HG03060 (cell line): ENCODE measurements around the gene MAP3K13.
A peak's percentile ranks its signal among the peaks of the same experiment; 100 is the strongest.
"Not testable (repeated sequence)": the region's sequence is repeated elsewhere in the genome, so short reads cannot be mapped to it uniquely, and the experiment has no call there.

ENCODE experiments used
- ATAC-seq: cut with Tn5 transposase; IDR thresholded peaks from one replicate; pipeline ENCODE4 v1.9.1; 2021; ENCODE audit warnings: low read depth, moderate number of reproducible peaks; ENCODE audit not compliant: unreplicated experiment

The MAP3K13 gene

DNA sequence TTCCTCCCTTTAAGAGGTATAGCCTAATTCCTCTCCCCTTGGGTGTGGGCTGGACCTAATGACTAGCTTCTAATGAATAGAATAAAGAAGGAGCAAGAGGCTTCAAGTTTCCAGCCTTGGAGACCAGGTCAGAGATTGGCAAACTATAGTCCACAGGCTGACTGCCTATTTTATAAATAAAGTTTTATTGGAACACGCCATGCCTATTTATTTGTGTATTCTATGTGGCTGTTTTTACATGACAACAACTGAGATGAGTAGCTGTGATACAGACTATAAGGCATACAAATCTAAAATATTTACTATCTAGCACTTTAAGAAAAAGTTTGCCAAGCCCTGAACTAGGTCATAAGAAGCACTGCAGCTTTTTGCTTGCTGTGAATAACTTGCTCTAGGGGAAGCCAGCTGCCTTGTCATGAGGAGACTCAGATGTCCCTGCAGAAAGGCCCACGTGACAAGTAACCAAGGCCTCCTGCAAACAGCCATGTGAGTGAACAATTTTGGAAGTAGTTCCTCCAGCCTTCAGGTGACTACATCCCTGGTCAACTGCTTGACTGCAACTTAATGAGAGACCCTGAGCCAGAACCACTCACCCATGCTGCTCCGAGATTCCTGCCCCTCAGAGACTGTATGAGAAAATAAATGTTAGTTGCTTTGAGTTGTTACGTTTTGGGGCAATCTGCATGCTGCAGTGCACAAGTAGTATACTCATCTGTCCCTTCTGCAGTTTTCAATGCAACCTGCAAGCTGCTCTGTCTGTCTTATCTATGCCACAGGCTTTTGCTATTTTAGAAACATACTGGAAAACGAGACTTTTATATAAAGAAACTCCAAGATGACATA lies 21.1 kb upstream of the MAP3K13 start:
- no peak for ATAC-seq

DNA sequence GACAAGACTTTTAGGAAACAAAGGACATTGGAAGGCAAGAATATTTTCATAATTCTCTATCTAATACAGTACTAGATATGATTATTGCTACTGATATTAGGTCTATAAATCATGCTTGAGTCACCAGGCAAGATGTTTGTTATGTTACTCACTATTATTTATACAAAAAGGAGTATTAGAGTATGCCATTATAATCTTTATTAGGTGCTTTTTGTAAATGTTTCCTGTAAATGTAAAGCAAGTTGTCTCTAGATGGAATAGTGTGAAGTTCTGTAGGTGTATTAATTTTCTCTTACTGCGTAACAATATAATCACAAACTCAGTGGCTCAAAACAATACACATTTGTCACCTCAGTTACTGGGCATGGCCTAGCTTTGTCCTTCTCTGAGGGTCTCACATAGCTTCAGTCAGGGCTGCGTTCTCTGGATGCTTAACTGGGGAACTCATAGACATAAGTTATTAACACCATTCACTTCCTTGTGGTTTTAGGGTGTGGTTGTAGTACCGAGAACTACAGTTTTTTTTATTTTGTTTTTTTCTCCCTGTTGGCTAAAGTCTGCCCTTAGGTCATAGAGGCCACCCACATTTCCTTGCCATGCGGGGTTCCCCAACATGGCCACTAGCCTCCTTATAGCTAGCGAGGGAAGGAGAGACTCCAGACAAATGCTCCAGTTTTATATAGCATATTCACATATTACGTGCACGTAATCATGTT lies 20.3 kb upstream of the MAP3K13 start:
- ATAC-seq, result no peak

DNA sequence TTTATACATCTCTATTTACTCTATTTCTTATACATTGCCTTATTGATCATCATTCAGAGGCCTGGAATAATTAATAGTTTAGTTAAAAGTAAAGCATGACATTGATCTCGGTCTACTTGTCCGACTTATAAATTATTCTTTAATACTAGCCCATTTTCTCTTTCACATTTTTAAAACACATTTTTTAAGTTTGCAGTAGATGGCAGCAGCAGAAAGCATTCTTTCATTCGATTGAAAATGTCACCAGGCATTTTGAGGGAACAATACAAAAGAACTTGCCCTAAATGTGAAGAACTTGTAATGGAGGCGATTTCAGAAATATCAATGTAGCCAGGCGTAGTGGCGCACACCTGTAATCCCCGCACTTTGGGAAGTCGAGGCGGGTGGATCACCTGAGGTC lies 15.5 kb upstream of the MAP3K13 start:
- ATAC-seq, result no peak

DNA sequence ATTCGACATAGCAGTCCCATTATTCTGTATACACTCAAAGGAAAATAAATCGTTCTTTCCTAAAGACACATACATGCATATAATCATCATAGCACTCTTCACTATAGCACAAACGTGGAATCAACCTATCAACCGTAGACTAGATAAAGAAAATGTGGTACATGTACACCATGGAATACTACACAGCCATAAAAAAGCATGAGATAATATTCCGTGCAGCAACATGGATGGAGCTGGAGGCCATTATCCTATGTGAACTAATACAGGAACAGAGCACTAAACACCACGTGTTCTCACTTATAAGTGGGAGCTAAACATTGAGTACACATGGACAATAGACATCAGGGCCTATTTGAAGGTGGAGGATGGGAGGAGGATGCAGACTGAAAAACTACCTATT lies 12.1 kb upstream of the MAP3K13 start:
- ATAC-seq, result no peak

DNA sequence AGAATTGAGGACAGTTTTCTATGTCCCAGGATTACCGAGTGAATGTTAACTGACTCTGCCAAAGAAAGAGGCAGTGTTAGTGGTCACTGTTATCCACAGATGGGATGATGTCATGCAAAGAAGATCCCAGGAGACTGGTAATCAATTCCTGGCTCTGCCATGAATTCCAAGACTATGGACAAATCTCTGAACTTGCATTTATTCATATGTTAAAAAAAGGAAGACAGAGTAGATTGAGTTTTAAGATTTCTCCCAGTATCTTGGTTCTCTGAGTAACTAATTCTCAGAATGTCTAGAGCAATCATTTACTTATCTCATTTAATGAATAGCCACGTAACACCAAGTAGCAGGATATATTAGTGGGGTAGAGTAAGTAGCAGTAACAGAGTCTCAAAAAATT lies 11.5 kb upstream of the MAP3K13 start:
- no peak for ATAC-seq

DNA sequence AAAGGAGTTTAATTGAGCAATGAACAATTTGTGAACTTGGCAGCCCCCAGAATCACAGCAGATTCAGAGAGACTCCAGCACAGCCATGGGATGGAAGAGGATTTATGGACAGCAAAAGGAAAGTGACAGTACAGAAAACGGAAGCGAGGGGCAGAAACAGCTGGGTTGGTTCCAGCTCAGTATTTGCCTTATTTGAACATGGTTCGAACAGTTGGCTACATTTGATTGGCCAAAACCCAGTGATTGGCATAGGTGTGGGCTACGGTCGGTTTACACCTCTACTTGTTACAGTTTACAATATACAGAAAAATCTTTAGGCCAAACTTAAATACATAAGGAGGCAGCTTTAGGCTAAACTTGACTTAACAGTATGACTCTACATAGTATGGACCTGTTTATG lies 9.7 kb upstream of the MAP3K13 start:
- ATAC-seq, result no peak

DNA sequence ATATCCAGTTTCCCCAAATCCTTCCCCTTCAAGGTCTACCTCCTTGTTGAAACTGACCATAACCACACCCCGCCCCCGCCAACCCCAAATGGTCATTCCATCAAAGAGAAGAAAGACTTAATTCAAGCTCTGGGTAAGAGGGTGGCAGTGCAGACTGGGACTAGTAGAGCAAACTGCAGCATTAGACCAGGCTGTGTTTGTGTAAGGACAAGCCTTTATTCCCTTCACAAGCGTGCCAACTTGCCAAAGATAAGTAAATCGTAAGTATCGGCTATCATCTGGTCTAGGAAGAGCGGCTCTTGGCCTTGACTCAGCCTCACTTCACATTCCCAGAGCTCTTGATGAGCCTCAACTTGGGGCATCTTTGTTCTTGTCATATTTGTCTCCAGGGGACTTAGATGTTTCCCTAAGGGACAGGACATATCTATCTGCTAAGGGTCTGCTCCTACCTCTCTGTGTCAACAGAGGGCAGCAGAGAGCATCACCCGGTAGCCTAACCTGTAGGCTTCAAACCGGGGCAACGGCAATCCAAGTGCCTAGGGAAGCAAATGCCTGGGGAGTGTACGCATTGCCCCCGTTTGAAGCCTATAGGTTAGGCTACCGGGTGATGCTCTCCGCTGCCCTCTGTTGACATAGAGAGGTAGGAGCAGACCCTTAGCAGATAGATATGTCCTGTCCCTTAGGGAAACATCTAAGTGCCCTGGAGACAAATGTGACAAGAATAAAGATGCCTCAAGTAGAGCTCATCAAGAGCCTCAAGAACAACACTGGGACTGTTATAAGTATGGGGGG lies 8.9 kb upstream of the MAP3K13 start:
- ATAC-seq, result peak; percentile 97

DNA sequence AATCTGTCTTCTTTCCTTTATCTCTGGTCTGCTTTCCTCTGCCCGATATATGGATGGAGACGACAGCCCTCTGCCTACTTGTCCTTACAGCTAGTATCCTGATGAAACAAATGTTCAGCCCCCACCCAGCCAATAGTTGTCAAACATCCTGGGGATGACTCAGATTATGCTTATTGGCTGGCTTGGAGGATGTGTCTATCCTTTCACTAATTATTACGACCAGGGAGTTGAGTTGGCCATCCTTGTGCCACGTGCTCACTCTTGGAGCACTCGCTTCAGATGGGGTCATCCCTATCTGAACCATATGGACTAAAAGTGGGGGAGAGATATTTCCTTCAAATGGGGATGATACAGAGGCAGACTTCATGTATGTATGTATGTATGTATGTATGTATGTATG lies 6.4 kb upstream of the MAP3K13 start:
- ATAC-seq, result no peak

DNA sequence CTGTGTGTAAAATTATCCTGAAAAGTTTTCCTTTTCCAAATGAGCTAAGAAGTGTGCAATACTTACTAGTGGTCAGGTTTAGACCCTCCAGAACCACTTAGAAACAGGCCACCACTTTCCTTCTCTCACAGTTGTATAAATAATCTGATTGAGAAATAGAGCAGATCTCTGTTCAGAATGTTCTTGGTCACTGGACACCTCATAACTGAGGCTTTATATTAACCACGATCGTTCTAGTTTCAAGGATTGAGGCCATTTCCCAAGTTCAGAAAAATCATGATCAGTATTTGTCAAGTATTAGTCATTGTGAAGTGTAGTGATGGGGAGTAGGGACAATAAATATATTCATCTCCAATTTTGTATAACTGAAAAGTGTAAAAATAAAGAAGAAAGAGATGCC lies 1.0 kb upstream of the MAP3K13 start:
- ATAC-seq, result no peak

DNA sequence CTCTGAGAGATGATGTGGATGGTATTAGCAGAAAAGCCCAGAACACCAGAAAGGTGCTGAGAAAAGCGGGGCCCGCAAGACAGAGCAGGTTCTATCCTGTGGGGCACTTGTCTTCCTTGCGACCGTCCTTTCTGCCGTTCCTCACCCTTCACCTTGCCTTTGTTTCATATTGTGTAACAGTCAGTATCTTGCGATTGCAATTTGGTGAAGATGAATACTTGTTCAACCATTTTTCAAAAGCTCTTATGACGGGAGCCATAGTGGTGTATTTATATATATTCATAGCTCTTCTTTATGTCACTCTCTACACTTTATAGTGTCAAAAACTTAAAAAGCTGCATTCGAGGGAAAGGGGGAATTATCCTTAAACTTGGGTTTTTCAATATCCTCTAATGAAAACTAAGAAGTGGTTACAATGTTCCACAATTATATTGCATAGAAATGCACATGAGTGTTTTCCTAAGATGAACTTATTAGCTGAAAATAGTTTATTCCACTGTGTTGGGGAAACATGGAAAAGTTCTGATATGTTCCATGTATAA lies 797 bp downstream of the MAP3K13 start:
- ATAC-seq, result no peak

DNA sequence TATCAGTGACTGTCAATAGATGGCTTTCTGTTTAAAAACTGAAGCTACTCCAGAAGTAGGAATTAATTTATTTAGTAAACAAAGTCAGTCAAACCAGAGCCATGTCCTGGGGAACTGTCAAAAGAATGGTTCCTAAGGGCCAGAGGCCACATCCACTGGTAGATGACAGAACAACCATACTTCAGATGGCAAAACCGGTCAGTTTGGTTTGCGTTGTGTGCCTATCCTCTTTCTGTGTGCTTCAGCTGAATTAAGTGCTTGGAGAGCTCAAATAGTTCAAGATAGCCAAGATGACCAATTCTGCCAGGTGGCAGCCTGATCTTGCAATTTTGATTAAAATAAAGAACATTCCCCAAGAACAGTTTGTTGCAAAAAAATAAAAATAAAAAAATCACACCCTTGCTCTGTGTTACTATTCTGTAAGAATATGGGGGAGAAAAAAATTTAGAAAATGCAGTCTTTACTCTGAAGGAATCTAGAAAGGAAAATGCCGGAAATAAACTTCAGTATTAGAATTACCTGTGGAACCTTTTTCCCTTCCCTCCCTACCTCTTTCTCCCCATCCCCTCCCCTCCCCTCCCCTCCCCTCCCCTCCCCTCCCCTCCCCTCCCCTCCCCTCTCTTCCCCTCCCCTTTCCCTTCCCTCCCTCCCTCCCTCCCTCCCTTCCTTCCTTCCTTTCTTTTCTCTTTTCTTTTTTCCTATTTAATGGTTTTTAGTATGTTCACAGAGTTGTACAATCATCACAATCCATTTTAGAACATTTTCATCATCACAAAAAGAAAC lies 2.5 kb downstream of the MAP3K13 start:
- ATAC-seq, result no peak

DNA sequence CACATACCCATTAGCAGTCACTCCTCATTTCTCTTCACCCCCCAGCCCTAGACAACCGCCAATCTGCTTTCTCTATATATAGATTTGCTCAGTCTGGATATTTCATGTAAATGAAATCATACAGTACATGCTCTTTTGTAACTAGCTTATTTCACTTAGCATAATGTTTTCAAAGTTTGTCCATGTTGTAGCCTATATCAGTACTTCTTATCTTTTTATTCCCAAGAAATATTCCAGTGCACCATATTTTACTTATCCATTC lies 3.1 kb downstream of the MAP3K13 start:
- no peak for ATAC-seq

DNA sequence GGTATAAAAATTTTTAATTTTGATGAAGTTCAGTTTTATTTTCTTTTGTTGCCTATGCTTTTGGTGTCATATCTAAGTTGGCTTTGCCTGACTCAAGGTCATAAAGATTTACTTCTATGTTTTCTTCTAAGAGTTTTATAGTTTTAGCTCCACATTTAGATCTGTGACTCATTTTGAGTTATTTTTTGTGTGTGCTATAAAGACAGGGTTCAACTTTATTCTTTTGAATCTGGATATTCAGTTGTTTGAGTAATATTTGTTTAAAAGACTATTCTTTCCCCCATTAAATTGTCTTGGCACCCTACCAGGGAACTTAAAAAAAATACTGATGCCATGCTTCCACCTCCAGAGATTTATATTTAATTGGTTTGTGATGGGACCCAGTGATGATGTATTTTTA lies 4.0 kb downstream of the MAP3K13 start:
- ATAC-seq, result no peak

DNA sequence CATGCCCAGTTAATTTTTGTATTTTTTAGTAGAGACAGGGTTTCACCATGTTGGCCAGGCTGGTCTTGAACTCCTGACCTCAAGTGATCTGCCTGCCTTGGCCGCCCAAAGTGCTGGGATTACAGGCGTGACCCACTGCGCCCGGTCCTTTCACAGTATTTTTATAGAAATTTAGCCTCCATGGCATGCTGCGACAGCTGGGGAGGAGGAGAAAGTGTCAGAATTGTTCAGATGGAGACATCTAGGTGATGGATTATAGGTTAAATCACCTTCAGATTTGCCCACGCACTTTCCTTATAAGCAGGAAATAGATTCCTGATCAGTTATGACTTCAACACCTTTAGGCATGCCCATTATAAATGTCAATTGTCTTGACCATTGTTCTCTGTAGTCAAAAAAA lies 7.4 kb downstream of the MAP3K13 start:
- not testable (repeated sequence) for ATAC-seq

DNA sequence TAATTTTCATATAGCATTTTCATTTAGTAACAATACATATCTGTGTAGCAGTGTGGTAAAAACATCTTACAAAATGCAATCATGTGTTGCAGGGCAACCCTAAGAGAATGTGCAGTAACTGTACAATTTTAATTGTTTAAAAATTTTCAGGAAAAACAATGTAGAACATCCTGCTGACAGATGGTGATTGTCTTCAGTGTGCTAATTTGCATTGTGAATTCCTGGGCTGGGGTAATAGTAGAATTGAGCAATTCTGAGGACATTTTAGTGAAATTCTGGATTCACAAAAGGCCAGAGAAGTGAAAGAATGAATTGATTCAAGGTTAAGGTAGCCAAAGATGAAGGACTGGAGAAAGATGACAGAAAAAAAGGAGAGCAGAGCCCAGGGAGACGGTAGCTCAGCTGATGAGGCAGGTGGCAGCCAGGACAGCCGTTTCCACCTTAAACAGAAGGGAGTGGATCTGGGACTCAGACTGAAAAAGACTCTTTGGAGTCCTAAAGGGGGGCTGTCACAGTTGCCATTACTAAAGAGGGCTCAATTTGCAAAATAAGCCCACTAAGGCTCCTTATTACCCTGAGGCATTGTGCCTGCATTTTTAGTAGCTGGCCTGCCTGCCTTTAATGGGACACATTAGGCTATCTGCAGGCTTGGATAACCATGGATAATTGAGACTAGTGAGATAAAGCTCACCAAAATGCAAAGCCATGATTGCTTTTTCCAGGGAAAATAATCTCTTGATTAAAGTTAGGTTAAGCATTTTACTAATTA lies 8.6 kb downstream of the MAP3K13 start:
- ATAC-seq, result no peak

DNA sequence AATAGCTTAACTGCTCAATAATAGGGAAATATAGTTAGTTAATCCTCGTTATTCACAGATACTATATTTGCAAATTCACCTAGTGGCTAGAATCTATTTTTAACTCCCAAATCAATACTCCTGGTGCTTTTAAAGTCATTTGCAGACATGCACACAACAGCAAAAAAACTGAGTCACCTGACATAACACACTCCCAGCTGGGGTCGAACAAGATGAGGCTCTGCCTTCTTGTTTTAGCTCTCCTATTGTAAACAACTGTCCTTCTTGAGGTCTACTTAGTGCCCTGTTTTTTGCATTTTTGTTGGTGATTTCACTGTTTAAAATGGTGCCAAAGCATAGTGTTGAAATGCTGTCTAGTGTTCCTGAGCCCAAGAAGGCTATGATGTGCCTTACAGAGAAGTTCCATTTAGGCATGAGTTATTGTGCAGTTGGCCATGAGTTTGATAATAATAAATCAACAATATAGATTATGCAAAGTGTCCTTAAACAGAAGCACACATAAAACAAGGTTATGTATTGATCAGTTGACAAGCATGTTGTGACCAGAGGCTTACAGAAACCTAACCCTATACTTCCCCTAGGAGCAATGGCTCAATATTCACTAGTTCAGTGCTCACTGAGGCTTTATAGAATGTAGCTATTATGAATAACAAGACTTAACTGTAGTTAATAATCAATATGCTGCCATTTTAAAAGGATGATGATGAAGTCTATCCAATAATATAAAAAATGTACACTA lies 18.6 kb downstream of the MAP3K13 start:
- ATAC-seq, result no peak

DNA sequence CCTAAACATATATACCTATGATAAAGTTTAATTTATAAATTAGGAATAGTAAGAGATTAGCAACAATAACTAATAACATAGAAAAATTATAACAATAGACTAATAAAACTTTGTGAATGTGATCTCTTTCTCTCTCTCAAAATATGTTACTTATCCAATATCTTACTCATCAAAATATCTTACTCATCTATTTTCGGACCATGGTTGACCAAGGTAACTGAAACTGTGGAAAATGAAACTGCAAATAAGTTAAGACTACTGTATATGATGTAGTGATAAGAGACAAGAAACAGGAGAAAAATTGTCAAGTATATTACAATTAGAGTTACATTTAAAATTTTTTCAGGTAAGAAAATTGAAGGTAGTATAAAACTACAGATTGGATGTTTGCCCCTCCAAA lies 19.2 kb downstream of the MAP3K13 start:
- ATAC-seq, result no peak

DNA sequence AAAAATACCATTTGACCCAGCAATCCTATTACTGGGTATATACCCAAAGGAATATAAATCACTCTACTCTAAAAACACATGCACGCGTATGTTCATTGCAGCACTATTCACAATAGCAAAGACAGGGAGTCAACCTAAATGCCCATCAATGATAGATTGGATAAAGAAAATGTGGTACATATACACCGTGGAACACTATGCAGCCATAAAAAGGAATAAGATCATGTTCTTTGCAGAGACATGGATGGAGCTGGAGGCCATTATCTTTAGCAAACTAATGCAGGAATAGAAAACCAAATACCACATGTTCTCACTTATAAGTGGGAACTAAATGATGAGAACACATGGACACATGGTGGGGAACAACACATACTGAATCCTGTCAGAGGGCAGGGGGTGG lies 23.6 kb downstream of the MAP3K13 start:
- not testable (repeated sequence) for ATAC-seq

DNA sequence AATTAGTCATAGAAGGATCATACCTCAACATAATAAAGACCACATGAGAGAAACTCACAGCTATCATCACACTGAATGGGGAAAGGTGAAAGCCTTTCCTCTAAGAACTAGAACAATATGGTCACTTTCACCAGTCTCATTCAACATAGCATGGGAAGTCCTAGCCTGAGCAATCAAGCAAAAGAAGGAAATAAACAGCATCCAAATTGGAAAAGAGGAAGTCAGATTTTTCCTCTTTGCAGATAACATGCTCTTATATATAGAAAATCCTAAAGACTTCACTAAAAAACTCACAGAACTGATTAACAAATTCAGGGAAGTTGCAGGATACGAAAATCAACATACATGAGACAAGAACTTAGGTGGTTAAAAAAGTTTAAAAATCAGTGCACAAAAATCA lies 24.7 kb downstream of the MAP3K13 start:
- ATAC-seq, result no peak
